Hematopoietic multipotent progenitor cell treated with erythropoietin and hydrocortisone succinate and interleukin-3 and kit ligand, for 17 days (in vitro differentiated cells): ENCODE measurements around the gene SRGAP2B.
"Not testable (repeated sequence)": the region's sequence is repeated elsewhere in the genome, so short reads cannot be mapped to it uniquely, and the experiment has no call there.

Source experiments
- DNase-seq: peaks from one replicate; pipeline ENCODE4 v3.0.0-alpha.2; 2015; ENCODE audit warnings: low spot score

Gene SRGAP2B

DNA sequence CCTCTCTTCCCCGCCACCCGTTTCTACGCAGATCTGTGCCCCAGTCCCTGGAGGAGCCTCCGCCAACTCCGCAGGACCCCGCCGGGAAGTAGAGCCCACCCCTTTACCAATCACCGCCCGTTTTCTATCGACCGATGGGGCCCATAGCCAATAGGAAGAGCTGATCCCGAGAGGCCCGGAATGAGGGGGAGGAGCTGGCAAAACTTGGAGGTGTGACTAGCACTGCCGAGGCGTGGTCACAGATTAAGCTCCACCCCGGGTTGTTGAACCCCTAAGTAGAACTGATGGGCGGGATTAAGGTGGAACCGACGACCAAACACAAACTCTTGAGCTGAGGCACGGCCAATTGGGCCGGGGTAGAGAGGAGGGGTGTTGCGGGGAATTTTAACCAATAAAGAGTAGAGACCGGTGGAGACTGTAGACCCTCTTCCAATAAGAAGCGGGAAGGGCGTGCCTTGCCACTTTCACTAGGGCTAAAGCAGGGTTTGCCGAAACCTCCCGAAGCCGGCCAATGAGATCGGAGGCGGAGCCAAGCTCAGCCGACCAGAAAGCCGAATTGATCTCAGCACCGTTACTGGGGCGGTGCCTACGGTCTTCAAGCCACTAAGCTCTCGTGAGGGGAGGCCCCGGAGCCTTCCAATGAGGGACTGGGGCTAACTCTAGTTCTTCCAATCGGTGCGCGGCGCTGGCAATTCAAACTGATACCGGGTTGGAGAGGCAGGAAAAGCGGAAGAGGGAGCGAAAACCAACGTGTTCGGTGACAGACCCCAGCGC lies at the start of gene SRGAP2B, which contains the start of gene FAM72D:
SRGAP2B (minus strand) TSS at position 45 of the 774 bp plus-strand sequence. CDS start 2,427 bp downstream, outside the sequence.
FAM72D (plus strand) TSS at position 691 of the 774 bp plus-strand sequence. CDS start 874 bp downstream, outside the sequence.
- not testable (repeated sequence) for DNase-seq

DNA sequence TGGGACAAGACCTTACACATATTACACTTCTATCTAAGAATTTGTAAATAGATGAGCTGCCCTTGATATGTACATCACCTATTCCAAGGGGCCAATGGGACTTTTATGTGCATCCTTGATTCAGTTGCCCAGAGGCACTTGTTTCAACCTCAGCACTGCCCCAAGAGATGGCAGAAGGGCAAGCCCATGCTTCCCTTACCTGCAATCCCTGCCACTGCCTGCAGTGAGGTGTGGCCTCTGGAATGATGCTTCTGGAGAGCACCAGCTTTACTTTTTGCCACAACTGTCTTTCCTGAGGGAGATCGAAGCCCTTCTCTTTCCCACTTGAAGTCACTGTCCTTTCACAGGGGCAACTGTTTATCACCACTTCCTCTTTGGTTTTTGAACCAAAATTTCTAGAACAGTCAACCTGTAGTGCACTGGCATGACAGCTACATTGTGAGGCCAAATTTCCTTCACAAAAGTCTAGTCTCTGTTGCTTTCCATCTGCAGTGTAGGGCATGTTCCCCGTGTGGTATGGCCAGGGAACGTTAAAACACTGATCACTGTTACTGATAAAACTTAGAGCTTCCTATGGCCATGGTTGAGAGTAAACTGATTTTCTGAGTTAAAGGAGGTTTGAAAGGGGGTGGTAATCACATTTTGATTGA lies 49.3 kb upstream of the SRGAP2B start:
- DNase-seq: not testable (repeated sequence)

DNA sequence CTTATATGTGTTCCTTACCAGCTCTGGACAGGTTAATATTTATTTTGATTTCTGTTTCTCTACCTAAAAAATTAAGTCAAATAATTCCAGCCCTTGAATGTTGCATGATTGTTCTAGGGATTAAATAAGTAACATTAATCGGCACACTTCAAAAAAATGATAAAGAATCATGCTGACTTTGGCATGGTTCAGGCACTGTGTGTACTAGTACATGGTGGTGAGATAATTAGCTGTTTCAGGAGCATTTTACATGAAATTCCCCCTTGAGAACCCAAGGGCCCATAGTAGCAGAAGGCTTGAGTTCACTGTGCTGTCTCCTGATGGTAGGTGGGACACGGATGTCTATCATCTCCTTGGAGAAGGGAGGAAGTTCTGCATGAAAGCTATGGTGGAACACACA lies 45.4 kb upstream of the SRGAP2B start:
- DNase-seq: not testable (repeated sequence)

DNA sequence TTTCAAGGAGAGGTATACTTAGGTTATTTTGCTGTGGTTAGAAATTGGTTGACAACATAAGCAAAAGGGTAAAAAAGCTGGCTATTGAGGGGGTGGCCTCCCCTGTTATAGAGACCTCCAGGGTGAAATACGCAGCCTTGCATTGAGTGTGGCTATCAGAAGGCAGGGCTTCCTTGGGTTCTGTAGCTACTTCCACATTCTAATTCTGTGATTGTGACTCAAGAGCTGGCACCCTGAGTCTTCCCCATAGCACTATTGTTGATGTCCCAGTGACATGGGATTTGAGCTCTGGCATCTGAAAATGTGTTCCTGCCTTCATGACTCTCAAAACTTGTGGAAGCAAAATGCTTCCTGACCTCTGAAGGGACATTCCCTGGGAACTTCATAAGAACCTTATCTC lies 39.3 kb upstream of the SRGAP2B start:
- not testable (repeated sequence) for DNase-seq

DNA sequence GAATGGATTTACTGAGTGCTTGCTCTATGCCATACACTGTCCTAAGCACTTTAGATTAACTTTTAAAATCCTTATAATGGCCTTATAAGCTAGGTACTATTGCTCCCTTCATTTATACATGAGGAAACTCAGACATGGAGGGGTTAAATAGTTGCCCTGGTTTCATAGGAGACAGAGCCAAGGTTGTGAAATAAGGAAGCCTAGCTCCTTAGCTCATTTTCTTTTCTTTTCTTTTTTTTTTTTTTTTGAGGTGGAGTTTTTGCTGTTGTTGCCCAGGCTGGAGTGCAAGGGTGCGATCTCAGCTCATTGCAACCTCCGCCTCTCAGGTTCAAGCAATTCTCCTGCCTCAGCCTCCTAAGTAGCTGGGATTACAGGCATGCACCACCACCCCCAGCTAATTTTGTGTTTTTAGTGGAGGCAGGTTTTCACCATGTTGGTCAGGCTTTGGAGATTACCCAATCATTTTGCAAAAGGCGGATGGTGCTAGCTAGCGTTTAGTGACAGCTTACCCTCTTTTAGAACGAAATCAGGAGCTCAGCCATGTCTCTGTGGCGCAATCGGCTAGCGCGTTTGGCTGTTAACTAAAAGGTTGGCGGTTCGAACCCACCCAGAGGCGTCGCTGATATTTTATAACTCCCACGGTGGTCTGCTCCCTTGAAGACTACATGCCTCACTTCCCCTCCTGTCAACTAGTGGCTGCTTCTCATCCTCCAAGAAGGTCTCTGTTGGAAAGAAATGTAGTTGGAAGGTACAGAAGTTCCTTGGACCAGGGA lies 33.8 kb upstream of the SRGAP2B start:
- DNase-seq: not testable (repeated sequence)

DNA sequence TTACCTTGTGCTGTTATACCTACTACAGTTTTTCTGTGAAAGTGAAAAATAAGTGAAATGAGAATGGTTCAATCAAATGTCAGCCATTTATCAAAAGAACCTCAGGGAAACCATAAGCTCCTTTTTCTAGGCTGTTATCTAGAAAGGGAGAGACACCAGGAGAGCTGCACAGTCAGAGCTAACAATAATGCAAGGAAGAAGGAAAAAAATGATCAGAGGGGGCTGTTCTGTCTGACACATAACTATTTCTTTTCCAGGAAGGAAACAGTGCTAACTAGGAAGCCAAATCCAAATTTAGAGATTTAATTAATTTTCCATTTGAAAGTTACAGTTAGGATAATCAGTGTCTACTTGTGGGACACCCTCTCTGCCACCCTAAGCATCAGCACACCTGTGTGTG lies 32.0 kb upstream of the SRGAP2B start:
- DNase-seq: not testable (repeated sequence)

DNA sequence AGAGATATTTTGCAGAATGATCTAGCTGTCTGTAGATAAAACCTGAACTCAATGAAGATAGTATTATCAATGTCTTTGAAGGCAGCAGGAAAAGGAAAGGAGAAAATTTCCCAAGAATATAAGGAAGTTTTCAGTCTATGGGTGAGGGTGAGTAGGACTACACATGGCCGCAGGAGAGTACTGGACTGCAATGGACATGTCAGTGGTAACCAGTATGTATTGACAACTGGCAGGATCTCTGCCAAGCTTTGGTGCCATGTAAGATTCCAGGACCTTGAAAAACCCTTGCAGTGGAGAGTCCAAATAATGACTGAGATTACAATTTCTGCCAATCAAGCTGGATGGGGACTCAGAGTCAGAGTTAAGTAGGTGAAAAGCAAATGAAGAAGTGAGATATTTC lies 30.0 kb upstream of the SRGAP2B start:
- DNase-seq: not testable (repeated sequence)

DNA sequence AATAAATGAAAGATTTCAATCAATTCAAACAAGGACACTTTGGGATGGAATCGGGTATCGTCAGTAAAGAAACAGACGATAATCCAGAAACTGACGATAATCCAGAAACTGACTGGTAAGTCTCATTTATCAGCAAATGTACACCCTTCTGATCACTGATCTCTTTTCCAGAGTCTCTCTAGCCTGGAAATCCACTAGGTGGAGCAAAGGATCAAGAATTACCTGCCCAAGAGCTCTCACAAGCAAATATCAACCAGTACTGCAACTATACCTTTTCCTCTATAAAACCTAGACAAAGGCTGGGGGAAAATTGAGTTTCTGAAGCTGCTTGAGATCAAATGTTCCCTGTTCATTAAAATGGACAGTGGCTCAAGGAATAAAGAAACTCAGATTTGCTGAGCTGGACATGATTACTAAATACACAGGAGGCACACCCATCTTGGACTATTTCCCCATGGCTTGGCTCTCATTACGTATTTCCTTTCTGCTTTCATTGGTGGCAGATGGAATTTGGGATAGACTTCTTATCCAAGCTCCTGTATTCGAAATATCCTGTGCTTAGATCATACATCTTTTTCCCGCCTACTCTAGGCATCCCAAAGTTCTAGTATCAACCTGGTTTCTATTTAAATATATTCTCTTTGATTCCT lies 29.0 kb upstream of the SRGAP2B start:
- not testable (repeated sequence) for DNase-seq

DNA sequence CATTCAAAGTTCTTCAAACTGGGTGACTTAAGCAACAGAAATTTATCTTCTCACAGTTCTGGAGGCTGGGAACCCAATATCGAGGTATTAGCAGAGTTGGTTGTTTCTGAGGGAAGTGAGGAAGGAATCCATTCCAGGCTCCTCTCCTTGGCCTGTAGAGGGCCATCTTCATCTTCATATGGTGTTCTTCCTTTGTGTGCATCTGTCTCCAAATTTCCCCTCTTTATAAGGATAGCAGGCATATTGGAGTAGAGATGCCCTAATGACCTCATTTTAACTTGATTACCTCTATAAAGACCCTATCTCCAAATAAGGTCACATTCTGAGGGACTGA lies 27.9 kb upstream of the SRGAP2B start:
- not testable (repeated sequence) for DNase-seq

DNA sequence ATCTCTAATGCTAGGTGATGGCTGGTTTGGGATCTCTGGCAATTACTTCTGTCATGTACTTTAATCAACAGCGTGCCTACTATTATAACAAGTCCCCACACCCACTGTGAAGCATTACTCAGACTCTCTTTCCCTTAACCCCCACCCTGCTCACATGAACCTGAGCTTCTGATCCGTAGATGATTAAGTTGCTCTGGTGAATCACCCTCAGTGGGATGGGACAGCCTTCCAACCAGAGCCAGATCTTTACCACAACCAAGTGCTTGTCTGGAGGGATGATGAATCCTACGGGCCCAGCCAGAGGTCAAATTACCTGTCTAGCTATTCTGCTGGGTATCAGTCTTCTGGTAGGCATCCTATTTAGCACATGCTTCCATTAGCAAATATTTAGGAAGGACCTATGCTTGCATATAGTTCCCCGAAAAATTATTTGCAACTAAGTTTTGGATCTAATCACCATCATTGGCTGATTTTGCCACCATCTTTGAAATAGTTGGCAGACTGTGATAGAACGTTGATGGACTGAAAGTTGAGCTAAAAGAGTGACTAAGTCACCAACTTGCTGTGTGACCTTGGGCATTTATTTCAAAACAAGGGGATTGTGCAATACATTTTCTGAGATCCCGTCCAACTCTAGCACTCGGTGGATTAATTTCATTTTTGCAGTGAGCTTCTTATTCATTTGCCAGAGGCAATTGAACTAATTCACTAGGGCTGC lies 27.4 kb upstream of the SRGAP2B start:
- not testable (repeated sequence) for DNase-seq

DNA sequence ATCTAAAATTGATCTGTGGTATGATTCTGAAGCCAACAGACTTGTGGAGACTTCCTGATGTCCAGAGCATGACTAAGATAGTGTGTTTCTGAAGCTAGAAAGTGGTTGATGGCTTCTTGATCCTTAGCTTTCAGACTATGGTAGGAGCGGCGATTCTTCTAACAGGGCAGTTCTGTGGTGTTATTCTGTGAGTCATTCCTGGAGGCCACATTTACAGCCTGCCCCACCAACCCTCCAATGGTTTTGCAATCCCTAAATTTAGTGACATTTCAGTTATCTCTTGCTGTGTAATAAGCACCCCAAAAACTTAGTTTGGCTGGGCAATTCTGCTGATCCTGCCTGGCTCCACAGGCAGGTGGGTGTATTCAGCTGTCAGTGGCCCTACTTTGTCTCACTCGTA lies 24.7 kb upstream of the SRGAP2B start:
- DNase-seq: not testable (repeated sequence)

DNA sequence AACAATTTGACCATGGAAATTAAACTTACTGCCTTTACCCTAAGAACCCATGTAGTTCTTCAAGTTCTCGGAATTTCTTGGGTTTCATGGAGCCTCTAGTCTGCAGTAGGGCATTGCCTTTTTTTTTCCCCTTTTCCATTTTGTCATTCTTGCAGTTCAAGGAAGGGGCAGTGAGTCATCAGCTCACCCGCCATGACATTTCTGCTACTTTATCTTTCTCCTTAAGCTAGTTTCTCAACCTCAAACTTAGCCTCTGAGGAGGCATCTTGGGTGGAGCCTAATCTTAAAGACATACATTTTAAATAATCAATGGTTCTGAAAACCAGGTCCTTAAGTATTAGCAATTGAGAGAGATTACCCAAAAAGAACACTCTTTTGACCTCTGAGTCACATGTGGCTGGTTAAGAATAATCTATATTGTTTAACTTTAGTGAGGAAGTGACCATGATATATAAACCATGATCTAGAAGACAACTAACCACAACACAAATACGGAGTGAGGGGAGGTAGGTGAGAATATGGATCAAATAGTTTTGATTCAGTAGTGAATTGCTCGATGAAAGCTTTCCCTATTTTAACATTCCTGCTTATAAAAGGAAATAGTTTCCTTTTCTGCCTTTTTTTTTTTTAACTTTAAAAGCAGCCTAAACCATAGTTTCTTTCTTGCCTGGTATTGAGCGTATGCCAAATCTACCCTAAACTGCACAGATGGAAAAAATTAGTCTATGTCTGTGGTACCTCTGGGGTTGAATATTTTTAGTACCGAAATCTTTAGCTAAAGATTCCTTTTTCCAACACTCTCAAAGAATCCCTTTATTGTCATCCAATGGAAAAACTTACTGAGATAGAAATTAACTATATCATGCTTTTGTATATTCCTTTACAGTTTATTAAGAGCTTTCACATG lies 20.7 kb upstream of the SRGAP2B start:
- DNase-seq: not testable (repeated sequence)

DNA sequence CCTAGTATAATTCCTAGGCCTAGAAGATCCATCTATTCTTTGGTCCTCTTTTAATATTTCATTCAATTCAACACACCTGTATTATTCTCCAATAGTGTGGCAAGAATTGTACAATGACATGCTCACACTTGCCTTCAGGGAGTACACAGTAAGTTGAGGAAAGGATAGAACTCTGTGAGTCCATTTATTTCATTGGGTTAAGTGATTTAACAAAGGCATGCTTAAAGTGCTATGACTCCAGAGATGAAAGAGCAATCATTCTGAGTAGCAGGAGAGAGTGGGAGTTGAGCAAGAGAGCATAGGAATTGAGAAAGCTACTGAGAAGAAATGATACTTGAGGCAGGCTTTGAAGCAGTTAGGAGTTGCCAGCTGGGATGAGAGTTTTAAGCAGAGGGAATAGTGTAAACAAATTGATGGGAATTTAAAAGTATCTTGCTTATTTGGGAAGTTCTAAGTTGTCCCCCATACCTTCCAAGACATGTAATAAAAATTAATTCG lies 19.5 kb upstream of the SRGAP2B start:
- not testable (repeated sequence) for DNase-seq

DNA sequence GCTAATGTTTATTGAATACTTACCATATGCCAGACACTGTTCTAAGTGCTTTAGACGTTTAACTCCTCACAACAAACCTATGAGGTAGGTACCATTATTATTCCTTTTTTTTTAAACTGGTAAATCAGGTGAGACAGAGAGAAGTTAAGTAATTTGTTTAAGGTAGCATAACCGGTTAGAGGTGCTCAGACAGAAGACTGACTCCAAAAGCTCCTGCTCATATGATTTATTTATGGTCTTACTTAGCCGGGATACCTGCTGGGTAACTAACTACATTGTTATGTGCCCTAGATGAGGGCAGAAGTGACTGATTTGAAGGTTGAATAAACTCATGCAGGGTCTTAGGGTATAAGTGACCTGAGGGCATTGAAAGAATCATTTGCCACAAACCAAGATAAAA lies 17.6 kb upstream of the SRGAP2B start:
- DNase-seq: not testable (repeated sequence)

DNA sequence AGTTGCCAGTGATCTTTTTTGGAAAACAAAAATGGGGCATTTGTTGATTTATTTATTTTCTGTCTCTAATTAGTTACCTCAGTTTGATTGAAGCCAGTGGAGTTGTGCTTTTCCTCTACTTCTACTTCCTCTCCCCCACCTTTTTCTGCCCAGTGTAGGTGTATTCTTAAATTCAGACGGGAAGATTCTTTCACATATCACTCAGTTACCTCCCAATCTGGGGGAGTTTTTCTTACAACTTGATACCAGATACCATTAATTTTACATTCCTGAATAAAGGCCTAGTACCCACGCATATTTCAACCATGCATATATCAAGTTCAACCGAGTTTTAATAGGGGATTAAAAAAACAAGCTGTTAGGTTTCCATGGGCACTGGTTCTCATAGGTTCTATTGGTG lies 16.5 kb upstream of the SRGAP2B start:
- not testable (repeated sequence) for DNase-seq

DNA sequence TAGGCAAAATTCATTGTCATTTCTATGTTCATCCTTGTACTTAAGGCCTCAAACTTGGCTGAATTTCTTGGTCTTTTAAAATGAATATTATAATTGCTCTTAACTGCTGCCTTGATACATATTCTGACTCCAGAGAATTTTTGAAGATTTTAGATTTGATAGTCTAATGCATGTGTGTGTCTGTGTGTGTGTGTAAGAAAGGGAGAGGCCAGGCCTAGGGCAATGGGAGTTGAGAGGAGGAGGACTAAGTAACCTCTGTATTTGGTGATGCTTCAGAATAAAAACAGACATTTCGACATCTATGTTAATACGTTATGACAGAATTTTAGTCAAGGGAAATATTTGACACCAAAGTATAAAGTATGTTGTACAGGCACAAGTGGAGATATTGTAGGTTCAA lies 8.2 kb upstream of the SRGAP2B start:
- not testable (repeated sequence) for DNase-seq

DNA sequence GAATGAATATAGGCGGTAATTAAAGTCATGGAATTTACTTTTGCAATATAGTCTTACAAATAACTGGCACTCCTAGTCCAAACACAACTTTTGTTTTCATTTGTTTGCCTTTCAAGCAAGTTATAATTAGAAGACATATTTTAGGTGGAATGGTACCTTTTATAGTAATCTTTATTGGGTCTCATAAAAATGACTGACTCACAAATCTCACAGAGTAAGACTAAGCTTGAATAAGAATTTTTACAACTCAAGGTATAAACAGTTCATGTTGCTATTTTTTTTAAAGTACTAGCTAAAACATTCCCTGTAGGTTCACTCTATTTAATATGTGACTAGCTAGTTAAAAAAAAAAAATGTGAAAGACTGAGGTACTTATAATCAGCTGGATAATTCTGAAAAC lies 6.6 kb upstream of the SRGAP2B start:
- not testable (repeated sequence) for DNase-seq

DNA sequence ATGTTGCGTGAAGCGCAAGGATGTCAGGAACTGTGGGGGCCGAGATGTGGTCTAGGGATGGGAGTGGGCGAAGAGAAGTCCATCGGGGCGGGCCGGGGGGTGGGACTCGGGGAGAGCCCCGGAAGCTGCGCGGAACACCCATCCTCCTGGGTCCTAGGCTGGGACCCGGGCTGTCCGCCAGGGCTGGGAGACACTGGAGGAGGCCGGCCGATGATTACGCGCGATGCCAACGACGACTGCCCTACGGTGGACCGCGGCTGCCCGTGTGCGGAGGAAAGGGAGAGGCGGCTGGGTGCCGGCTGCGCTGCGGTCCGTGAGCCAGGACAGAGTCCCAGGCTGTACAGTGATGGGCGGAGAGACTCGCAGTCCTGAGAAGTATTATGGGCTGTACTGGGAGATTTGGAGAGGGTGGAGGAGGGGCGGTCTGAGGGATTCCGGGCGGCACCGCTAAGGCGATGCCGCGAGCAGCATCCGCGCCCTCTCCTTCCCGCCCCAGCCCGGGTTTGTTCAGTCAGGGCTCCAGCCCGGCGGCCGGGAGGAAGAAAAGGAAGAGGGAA lies 395 bp downstream of the SRGAP2B start:
- not testable (repeated sequence) for DNase-seq

DNA sequence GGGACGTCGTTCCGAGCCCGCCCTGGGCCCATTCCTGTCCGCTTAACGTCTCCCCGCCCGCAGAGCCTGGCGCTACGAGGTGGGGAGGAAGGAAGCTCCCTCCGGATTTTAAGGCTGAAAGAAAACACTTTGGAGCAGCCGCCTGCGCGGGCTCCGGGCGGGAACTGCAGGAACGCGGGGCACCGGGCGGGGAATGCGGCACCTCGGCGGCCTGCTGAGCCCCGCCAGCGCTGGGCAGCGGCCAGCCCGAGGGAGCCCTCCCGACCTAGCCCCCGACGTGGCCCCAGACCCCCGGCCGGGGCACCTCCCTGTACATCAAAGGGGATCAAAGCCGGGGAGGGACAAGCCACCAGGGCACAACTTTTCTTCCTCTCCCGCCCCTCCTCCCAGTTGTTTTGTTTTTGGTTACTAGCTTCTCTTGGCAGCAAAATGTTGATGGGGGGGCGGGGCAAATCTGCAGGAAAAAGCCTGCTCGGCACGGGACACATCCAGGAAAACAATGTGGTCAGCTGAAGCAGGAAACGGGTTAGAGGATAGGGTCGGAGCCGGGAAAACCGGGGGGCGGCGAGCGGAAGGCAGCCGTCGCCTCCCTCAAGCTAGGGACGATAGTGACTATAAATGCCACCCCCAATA lies 1.5 kb downstream of the SRGAP2B start:
- not testable (repeated sequence) for DNase-seq
